ENCODE data around the gene SMARCC2. TPM values are rescaled to one million over a fixed set of nuclear protein-coding genes. Genes with fewer than 3 reads are reported as not detected.

The SMARCC2 gene
- total RNA-seq, 2 donors from 2014 or later = 45.0 to 70.2 TPM

GRCh38 chr12:56220611-56221231 is 31.4 kb upstream of the SMARCC2 start:
- TF ChIP-seq CTCF (IDR thresholded peaks at IDR 0.05) = no peak
- H3K36me3 ChIP-seq = peaks cover 10% of the 10 kb centered on the region
- DNase-seq (ENCODE audit: low spot score) = no peak

GRCh38 chr12:56219840-56220239 is 30.6 kb upstream of the SMARCC2 start:
- TF ChIP-seq CTCF (IDR thresholded peaks at IDR 0.05) = no peak
- H3K27me3 ChIP-seq = no peaks in the 10 kb centered on the region

More at GRCh38 chr12:56220611-56221231, 31.4 kb upstream of the SMARCC2 start:
- Histone ChIP-seq H3K27ac (peak overlapping the region; percentile 97 to 98), H3K4me3 (peak overlapping the region; percentile 81 to 85), H3K27me3 (no peaks in the 10 kb centered on the region), H3K9me3 (no peaks in the 10 kb centered on the region), H3K4me1 (peaks cover 0 to 52% of the 10 kb centered on the region in 2 donors)

GRCh38 chr12:56216461-56216860 is 27.2 kb upstream of the SMARCC2 start:
- peaks cover 0 to 21% of the 10 kb centered on the region in 2 donors for H3K4me1 ChIP-seq
- no peak overlapping the region for H3K4me3 ChIP-seq
- no peaks in the 10 kb centered on the region for H3K9me3 ChIP-seq
- H3K36me3 ChIP-seq = peaks cover 53% of the 10 kb centered on the region
- H3K27me3 ChIP-seq = no peaks in the 10 kb centered on the region
- H3K27ac ChIP-seq = no peak overlapping the region
- no peak for DNase-seq (ENCODE audit: low spot score)
- TF ChIP-seq CTCF (IDR thresholded peaks at IDR 0.05) = no peak

More at GRCh38 chr12:56219840-56220239, 30.6 kb upstream of the SMARCC2 start:
- peak overlapping the region in 1 of 2 donors; percentile 97 for H3K27ac ChIP-seq
- peaks cover 0 to 45% of the 10 kb centered on the region in 2 donors for H3K4me1 ChIP-seq
- H3K4me3 ChIP-seq = no peak overlapping the region
- H3K9me3 ChIP-seq = no peaks in the 10 kb centered on the region
- peaks cover 19% of the 10 kb centered on the region for H3K36me3 ChIP-seq
- no peak for DNase-seq (ENCODE audit: low spot score)

GRCh38 chr12:56213878-56214277 is 24.6 kb upstream of the SMARCC2 start:
- no peak for TF ChIP-seq CTCF (IDR thresholded peaks at IDR 0.05)
- H3K27me3 ChIP-seq = no peaks in the 10 kb centered on the region

GRCh38 chr12:56212361-56212760 is 23.1 kb upstream of the SMARCC2 start:
- Histone ChIP-seq H3K9me3 (no peaks in the 10 kb centered on the region), H3K36me3 (peaks cover 94% of the 10 kb centered on the region), H3K27me3 (no peaks in the 10 kb centered on the region), H3K4me3 (no peak overlapping the region), H3K27ac (no peak overlapping the region), H3K4me1 (no peaks in the 10 kb centered on the region)
- DNase-seq (ENCODE audit: low spot score) = no peak
- no peak for TF ChIP-seq CTCF (IDR thresholded peaks at IDR 0.05)

More at GRCh38 chr12:56213878-56214277, 24.6 kb upstream of the SMARCC2 start:
- Histone ChIP-seq H3K36me3 (peaks cover 79% of the 10 kb centered on the region), H3K9me3 (no peaks in the 10 kb centered on the region), H3K4me1 (no peaks in the 10 kb centered on the region), H3K27ac (no peak overlapping the region), H3K4me3 (no peak overlapping the region)
- no peak for DNase-seq (ENCODE audit: low spot score)

- Histone ChIP-seq H3K4me1 (no peaks in the 10 kb centered on the region), H3K36me3 (peaks cover 78% of the 10 kb centered on the region), H3K9me3 (no peaks in the 10 kb centered on the region), H3K4me3 (no peak overlapping the region), H3K27me3 (no peaks in the 10 kb centered on the region), H3K27ac (no peak overlapping the region)
- DNase-seq (ENCODE audit: low spot score) = no peak
- TF ChIP-seq CTCF (IDR thresholded peaks at IDR 0.05) = no peak
Measured at GRCh38 chr12:56208006-56208405, 18.7 kb upstream of the SMARCC2 start.
